Stimulated activated CD4-positive, alpha-beta T cell treated with anti-CD3 and anti-CD28 coated beads, TNF-alpha, amount 100 ng/mL, for 48 hours (primary cell): ENCODE results near the gene TP53BP1.
A peak's percentile ranks its signal among the peaks of the same experiment; 100 is the strongest.
"Not testable (repeated sequence)": the region's sequence is repeated elsewhere in the genome, so short reads cannot be mapped to it uniquely, and the experiment has no call there.

Experiments used
- DNase-seq, 3 donors: peaks; one replicate each; pipeline ENCODE4 v3.0.0-alpha.2; 2020; ENCODE audit warnings: low read depth in 3 of 3

The TP53BP1 gene

GRCh38 chr15:43412096-43412495 is 80.9 kb downstream of the TP53BP1 start:
- no peak for DNase-seq

GRCh38 chr15:43410572-43411214 is 82.3 kb downstream of the TP53BP1 start:
- no peak for DNase-seq

GRCh38 chr15:43408789-43409188 is 84.2 kb downstream of the TP53BP1 start:
- DNase-seq, result no peak

GRCh38 chr15:43406808-43407207 is 86.1 kb downstream of the TP53BP1 start:
- no peak for DNase-seq

GRCh38 chr15:43406189-43406588 is 86.8 kb downstream of the TP53BP1 start:
- DNase-seq, result no peak

- DNase-seq, result no peak
These were observed 88.8 kb downstream of the TP53BP1 start for GRCh38 chr15:43404130-43404529.

- no peak for DNase-seq
These were observed 89.3 kb downstream of the TP53BP1 start for GRCh38 chr15:43403616-43404015.

- no peak for DNase-seq
These were observed 90.7 kb downstream of the TP53BP1 start for GRCh38 chr15:43402255-43402654.

- DNase-seq, result not testable (repeated sequence)
These were observed 99.4 kb downstream of the TP53BP1 start for GRCh38 chr15:43393592-43393991.

GRCh38 chr15:43390723-43391122 is 102.2 kb downstream of the TP53BP1 start:
- no peak for DNase-seq

GRCh38 chr15:43383070-43383469 is 109.9 kb downstream of the TP53BP1 start:
- no peak for DNase-seq

- no peak for DNase-seq
These were observed 110.6 kb downstream of the TP53BP1 start for GRCh38 chr15:43382310-43382709.

- DNase-seq, result no peak
These were observed 114.4 kb downstream of the TP53BP1 start for GRCh38 chr15:43378601-43379000.

GRCh38 chr15:43376017-43376705 is 116.8 kb downstream of the TP53BP1 start:
- peak in 1 of 3 donors; percentile 27 for DNase-seq

- peak; percentile 61 to 74 (median 73) for DNase-seq
These were observed 121.7 kb downstream of the TP53BP1 start, which contains the start of the genes TUBGCP4 and ZSCAN29 for GRCh38 chr15:43370975-43371974. TSS of gene TUBGCP4 (plus strand) at chr15:43371101. CDS start at chr15:43371355, 254 bp downstream. TSS of gene ZSCAN29 (minus strand) at chr15:43371043. CDS start at chr15:43369913, 1,130 bp downstream.

- no peak for DNase-seq
These were observed 122.5 kb downstream of the TP53BP1 start for GRCh38 chr15:43370310-43370974.

GRCh38 chr15:43361313-43361903 is 131.5 kb downstream of the TP53BP1 start:
- DNase-seq, result no peak

- no peak for DNase-seq
These were observed 132.1 kb downstream of the TP53BP1 start for GRCh38 chr15:43360821-43361220.
